Motor neuron (in vitro differentiated cells): Measurements from ENCODE around the gene TECR. TPM values are rescaled to one million over a fixed set of nuclear protein-coding genes. Genes with fewer than 3 reads are reported as not detected.
"Not testable (repeated sequence)": the region's sequence is repeated elsewhere in the genome, so short reads cannot be mapped to it uniquely, and the experiment has no call there.

ENCODE experiments used
- ATAC-seq, 8 experiments: fragments of 200-7000 bp; cut with Tn5 transposase; replicated peaks in 6 of 8; 2 replicates each; pipeline ENCODE4 v1.8.0; 2021; ENCODE audit warnings: mild to moderate bottlenecking in 8 of 8, moderate library complexity in 8 of 8
- H3K27ac ChIP-seq, 2 donors: fragments of 250-450 bp; sonication (Bioruptor Pico); 2 replicates each; pipeline ENCODE4 v1.9.0; 2021; ENCODE audit warnings: antibody characterized with exemption in 2 of 2, mild to moderate bottlenecking in 2 of 2, moderate library complexity in 1 of 2
- H3K4me1 ChIP-seq, 2 donors: fragments of 250-450 bp; sonication (Bioruptor Pico); replicated peaks in 1 of 2; 2 replicates each; pipeline ENCODE4 v1.6.1; 2021; ENCODE audit warnings: antibody characterized with exemption in 2 of 2, mild to moderate bottlenecking in 2 of 2, moderate library complexity in 1 of 2
- H3K4me3 ChIP-seq, 5 donors: fragments of 250-450 bp; sonication (Bioruptor Pico); 2 replicates each; pipeline ENCODE4 v1.9.0; 2021; ENCODE audit warnings: antibody characterized with exemption in 5 of 5, mild to moderate bottlenecking in 5 of 5, moderate library complexity in 4 of 5
- WGBS, 10 experiments: fragments of 450-650 bp; shearing (Covaris generic); methylation state at CpG; one replicate each; pipeline ENCODE4 v1.0.0; 2022; 5-methylcytosine and 5-hydroxymethylcytosine counted together
- in situ Hi-C, 9 experiments: fragments of 400-800 bp; cut with MboI; loops; one replicate each; pipeline ENCODE4 v1.15.0; 2021; ENCODE audit warnings: low sequenced_read_pairs in 9 of 9, low pct_unique_long_range_greater_than_20kb in 2 of 9; ENCODE audit not compliant: unreplicated experiment in 9 of 9
- total RNA-seq, 8 experiments: library from RNA; unstranded; fragments of 300-600 nt; gene quantifications; 2 replicates each; pipeline versions ENCODE4 v1.2.3 to v1.2.4, GENCODE V29; 2022

The TECR gene
- total RNA-seq, 8 experiments from 2014 or later, result 67.6 to 145 (median 97.3) TPM

DNA sequence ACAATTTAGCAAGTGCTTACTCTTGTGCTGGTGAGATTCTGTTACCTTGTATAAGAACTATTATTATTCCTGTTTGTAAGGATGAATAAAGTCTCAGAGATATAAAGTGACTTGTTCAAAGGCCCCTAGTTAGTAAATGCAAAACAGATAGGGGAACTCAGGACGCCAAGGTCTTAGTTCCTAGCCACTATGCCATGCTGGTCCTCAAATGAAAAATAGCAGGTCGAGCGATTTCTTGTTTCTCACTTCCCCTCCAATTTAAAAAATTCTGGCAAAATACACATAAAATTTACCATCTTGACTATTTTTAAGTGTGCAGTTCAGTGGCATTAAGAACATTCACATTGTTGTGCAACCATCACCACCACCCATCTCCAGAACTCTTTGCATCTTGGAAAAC lies 1.1 kb downstream of the TECR start:
- H3K27ac ChIP-seq, result no peak overlapping the region
- in situ Hi-C loops, result no loop called here
- ATAC-seq, result no peak
- WGBS, 10 experiments, result 0 to 100% (median 62%) methylated on average over 1 to 3 of the region's 3 CpGs; no CpG with 5 or more reads in 1 of the 10 experiments
- H3K4me3 ChIP-seq, result peak overlapping the region; percentile 57 to 87 (median 74)
- peaks cover 4 to 7% of the 10 kb centered on the region in 2 donors for H3K4me1 ChIP-seq

DNA sequence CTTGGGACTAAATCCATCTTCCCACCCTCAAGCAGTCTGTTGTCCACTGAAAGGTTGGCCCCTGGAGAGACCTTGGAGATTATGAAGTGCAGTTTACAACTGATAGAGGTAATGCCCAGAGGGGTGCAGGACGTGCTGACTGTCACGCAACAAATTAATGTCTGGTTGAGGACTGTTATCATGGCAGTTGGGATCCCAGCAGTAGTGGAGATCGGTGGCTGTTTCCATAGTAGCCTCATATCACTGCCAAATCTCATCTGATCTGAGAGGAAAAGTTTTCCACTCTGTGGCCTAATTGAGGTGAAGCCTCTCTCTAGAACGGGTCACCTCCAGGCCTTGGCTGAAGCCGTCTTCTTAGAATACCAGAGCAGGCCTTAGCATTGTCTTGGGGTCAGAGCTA lies 4.1 kb downstream of the TECR start:
- in situ Hi-C loops, result no loop called here
- H3K4me3 ChIP-seq, result no peak overlapping the region
- ATAC-seq, result no peak
- 81 to 100% (median 89%) methylated on average over 1 to 5 of the region's 5 CpGs; no CpG with 5 or more reads in 2 of the 10 experiments for WGBS, 10 experiments
- no peak overlapping the region for H3K27ac ChIP-seq
- H3K4me1 ChIP-seq, result peaks cover 14 to 16% of the 10 kb centered on the region in 2 donors

DNA sequence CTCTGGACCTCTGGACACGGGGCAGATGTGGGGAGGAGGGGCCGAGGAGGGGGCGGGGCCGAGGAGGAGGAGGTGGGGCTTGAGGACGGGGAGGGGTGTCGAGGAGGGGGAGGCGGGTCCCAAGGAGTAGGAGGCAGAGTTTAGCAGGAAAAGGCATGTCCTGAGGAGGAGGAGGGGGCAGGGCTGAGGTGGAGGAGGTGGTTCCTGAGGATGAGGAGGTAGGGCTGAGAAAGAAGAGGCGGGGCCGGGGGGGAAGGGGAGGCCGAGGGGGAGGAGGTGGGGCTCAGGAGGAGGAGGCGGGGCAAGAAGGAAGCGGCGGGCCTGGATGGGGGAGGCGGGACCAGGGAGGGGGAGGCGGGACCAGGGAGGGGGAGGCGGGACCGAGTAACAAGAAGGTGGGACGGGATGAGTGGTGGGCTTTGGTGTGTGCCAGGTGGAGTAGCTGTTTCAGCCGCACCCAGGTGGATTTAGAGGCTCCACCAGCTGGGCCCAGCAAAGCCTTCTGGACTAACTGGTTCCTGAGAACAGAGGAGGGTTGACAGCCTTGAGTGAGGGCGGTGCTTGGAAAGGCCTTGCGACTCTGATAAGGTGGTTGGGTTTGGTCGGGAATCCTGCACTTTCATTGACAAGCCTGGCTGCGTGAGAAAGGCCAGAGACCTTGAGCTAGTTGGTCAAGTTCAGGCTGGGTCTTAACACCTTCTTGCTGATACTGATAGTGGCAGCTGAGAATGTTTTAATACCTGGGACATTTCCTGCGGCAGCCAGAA lies 7.7 kb downstream of the TECR start:
- Histone ChIP-seq H3K4me3 (peak overlapping the region in 1 of 5 donors; percentile 20), H3K27ac (no peak overlapping the region), H3K4me1 (peaks cover 7 to 12% of the 10 kb centered on the region in 2 donors)
- peak; percentile 42 to 95 (median 72) for ATAC-seq
- 0 to 100% (median 75%) methylated on average over 1 to 4 of the region's 24 CpGs; no CpG with 5 or more reads in 4 of the 10 experiments for WGBS, 10 experiments
- in situ Hi-C loops, result no loop called here

DNA sequence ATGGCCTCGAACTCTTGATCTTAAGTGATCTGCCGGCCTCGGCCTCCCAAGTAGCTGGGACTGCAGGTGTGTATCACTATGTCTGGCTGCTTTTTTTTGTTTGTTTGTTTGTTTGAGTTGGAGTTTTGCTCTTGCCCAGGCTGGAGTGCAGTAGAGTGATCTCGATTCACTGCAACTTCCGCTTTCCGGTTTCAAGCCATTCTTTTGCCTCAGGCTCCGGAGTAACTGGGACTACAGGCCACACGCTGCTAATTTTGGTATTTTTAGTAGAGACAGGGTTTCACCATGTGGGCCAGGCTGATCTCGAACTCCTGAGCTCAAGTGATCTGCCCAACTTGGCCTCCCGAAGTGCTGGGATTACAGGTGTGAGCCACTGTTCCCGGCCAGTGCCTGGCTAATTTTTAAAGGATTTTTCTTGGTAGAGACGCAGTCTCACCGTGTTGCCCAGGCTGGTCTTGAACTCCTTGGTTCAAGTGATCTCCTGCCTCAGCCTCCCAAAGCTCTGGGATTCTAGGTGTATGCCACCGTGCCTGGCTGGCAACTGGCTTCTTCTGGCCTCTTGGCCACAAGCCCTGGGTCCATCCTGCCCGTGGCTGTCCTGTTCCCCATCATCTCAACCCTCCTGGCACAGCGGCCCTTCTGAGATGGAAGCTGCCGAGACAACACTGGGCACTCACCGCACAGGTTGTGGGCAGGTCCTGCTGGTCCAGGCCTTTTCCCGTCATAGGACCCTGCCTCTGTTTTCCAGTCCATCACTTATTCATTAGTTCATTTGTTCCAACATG lies 11.5 kb downstream of the TECR start:
- WGBS, 10 experiments, result 92 to 100% (median 96%) methylated on average over 1 to 14 of the region's 19 CpGs; no CpG with 5 or more reads in 1 of the 10 experiments
- in situ Hi-C loops, result no loop called here
- Histone ChIP-seq H3K4me1 (peaks cover 7 to 12% of the 10 kb centered on the region in 2 donors), H3K27ac (no peak overlapping the region), H3K4me3 (no peak overlapping the region)
- ATAC-seq, result no peak

DNA sequence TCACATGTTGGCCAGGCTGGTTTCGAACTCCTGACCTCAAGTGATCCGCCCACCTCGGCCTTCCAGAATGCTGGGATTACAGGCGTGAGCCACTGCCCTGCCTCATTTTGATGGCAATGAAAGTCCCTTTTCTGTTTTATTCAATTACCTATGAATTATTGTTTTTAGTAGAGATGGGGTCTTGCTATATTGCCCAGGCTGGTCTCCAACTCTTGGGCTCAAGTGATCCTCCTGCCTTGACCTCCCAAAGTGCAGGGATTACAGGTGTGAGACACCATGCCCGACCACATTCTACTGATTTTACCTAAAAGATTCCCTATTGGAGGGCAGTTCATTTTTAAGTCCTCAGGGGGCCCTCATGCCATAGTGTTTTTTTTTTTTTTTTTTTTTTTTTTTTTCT lies 12.6 kb downstream of the TECR start:
- H3K4me3 ChIP-seq, ATAC-seq, H3K4me1 ChIP-seq, in situ Hi-C loops, H3K27ac ChIP-seq: not testable (repeated sequence)
- WGBS, 10 experiments, result 17 to 84% (median 79%) methylated on average over 1 to 5 of the region's 5 CpGs; no CpG with 5 or more reads in 2 of the 10 experiments

DNA sequence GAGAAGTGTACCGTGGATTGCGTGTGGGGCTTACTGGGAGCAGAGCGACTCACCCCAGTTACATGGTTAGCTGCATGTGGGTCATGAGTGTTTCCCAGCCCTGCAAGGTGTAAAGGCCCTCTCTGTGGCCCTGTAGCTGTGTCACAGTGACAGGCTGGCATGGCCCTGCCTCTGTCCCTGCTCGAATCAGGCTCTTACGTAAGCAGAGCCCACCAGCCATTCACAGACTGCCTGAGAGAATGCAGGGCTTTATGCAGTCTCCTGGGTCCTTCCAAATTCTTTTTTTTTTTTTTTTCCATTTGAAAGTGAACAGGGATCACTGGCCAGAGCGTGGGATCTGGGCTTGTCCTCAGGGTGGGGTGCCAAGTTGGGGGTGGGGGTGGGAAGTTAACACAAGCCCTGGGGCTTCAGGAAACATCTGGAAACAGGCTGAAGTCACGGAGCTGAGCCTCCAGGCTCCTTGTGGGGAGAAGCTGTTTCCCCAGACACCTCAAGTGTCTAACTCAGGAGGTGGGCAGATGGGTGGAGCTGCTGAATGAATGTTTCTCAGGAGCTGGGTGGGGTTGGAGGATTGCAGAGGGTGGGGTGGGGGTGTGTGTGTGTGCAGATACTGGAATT lies 13.4 kb downstream of the TECR start:
- H3K4me1 ChIP-seq, result peaks cover 0 to 2% of the 10 kb centered on the region in 2 donors
- H3K4me3 ChIP-seq, result no peak overlapping the region
- 17 to 82% (median 38%) methylated on average over 1 to 5 of the region's 7 CpGs; no CpG with 5 or more reads in 5 of the 10 experiments for WGBS, 10 experiments
- in situ Hi-C loops, result no loop called here
- H3K27ac ChIP-seq, result no peak overlapping the region
- peak in 5 of 8 experiments; percentile 35 to 93 (median 88) for ATAC-seq

DNA sequence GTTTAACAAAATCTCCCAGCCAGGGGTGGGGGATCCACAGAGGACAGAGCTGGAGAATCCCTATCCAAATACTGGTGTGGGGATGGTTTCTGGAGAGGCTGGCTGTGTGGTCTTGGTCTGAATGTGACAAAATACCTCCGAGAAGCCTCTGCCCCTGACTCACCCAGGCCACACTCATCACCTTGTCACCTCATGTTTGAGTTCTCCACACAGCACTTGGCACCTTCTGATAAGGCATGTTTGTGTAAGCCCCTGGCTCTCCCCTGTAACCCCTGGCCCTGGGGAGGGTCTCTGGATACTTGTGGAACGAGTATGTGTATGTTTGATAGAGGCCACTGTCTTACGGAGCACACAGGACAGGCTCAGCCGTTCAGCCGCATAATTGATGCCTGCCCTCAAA lies 14.7 kb downstream of the TECR start:
- no peaks in the 10 kb centered on the region for H3K4me1 ChIP-seq
- no peak for ATAC-seq
- 84 to 100% (median 98%) methylated on average over 1 to 5 of the region's 5 CpGs; no CpG with 5 or more reads in 6 of the 10 experiments for WGBS, 10 experiments
- peak overlapping the region in 1 of 2 donors; percentile 30 for H3K27ac ChIP-seq
- no peak overlapping the region for H3K4me3 ChIP-seq
- in situ Hi-C loops, result no loop called here

DNA sequence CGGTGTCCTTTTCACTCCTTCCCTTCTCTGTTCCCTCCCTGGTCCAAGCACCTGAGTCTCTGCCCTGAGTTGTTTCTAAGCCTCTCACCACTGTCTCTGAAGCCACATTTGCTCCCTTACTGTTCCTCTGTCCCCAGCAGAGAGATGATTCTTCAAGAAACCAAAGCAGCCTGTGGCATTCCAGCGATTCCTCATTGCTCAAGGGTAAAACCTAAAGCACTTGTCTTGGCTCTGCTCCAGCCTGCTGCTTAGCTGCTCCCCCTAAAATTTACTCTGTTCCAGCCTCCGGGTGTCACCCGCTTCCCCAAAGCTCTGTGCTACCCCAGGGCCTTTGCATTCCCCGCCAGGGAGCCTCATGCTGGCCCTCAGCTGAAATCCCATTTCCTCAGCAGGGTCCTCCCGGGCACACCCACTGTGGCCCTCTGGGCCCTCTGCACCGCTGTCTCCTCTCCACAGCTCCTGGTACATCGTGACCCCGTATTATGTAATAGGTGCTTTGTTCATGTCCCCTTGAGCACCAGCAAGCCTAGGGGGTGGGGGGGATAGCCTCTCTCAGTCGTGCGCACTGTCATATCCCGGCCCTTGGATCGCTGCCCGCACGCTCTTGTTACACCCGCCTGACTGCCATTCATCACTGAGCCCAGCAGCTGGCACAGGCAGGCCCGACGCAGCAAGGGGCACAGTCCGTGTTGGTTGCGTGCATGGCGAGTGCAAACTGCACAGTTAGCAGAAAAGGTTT lies 15.8 kb downstream of the TECR start:
- Histone ChIP-seq H3K4me1 (no peaks in the 10 kb centered on the region), H3K27ac (no peak overlapping the region), H3K4me3 (no peak overlapping the region)
- whole genome bisulfite sequencing, 10 experiments, result 50 to 100% (median 90%) methylated on average over 1 to 16 of the region's 21 CpGs; no CpG with 5 or more reads in 3 of the 10 experiments
- ATAC-seq, result peak in 3 of 8 experiments; percentile 14 to 67 (median 32)
- in situ Hi-C loops, result no loop called here

DNA sequence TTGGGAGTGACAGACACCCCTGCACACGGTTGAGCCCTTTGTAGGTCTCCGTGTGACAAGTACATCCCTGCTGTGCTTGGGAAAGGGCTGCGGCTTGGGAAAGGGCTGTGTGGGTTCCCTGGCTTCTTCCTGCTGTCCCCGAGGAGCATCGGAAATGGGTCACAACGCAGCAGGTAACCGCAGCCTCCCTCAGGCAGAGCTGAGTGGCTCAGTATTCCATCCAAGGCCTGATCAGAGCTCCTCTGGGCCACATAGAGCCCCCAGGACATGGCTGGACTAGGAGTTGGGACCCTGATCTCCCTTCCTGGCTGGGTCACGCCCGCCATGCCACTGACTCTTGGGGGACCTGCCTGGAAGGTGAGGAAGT lies 16.3 kb downstream of the TECR start:
- WGBS, 10 experiments, result 40 to 100% (median 78%) methylated on average over 1 to 4 of the region's 9 CpGs; no CpG with 5 or more reads in 4 of the 10 experiments
- no peak overlapping the region for H3K27ac ChIP-seq
- no peaks in the 10 kb centered on the region for H3K4me1 ChIP-seq
- ATAC-seq, result no peak
- in situ Hi-C loops, result no loop called here
- H3K4me3 ChIP-seq, result no peak overlapping the region

DNA sequence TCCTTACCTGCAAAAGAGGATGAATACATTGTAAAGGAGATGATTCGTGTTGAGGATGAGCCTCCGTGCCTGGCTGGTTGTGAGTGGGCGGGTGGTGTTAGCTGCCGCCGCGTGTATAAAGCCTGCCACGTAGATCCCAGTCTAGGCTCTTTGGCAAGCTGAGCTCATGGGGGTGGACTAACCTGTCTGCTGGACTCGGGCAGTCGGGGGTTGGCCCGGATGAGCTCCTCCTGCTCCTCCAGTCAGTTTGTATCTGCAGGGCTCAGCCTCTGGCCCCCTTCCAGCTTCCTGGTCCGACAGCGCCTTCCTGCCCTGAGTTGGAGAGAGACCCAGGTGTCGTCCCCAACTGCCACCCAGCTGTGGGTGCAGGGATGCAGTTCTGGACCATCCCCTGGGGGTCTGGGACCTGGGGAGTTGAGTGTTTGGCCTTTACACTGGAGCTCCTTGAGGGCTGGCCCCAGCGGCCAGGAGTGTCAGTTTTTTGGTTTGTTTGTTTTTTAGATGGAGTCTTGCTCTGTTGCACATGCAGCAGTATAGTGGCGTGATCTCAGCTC lies 20.9 kb downstream of the TECR start:
- WGBS, 10 experiments, result 60 to 93% (median 69%) methylated on average over 1 to 7 of the region's 15 CpGs; no CpG with 5 or more reads in 5 of the 10 experiments
- Histone ChIP-seq H3K4me3 (no peak overlapping the region), H3K4me1 (peaks cover 6 to 9% of the 10 kb centered on the region in 2 donors), H3K27ac (no peak overlapping the region)
- no peak for ATAC-seq
- in situ Hi-C loops, result no loop called here

DNA sequence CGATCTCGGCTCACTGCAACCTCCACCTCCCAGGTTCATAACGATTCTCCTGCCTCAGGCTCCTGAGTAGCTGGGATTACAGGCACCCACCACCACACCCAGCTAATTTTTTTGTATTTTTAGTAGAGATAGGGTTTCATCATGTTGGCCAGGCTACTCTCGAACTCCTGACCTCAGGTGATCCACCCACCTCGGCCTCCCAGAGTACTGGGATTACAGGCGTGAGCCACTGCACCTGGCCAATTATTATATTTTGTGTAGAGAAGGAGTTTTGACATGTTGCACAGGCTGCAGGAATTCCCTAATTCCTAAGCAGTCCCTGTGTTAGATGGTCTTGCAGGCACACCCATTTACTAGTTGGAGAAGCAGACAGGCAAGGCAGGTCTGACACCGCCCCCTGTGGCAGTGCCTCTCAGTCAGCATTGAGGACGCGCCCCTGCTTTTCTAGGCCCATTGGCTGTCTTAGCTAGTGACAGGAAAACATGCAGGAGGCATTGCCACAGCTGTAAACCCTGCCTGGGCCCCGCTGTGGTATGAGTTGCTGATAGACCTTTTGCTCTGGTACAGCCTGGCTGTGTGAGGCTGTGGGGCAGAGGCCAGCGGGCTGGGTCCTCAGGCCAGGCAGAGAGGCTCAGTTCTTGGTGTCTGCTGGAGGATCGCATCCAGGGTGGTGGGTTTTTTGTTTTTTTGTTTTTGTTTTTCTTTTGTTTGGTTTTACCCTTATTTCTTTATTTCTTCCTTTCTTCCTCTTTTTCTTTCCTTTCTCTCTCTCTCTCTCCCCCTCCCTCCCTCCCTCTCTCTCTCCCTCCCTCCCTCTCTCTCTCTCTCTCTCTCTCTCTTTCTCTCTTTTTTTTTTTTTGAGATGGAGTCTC lies 22.0 kb downstream of the TECR start:
- ATAC-seq, result peak; percentile 90 to 97 (median 93)
- H3K4me3 ChIP-seq, in situ Hi-C loops, H3K4me1 ChIP-seq: not testable (repeated sequence)
- WGBS, 10 experiments, result 37 to 92% (median 84%) methylated on average over 2 to 7 of the region's 12 CpGs; no CpG with 5 or more reads in 4 of the 10 experiments
- H3K27ac ChIP-seq, result peak overlapping the region in 1 of 2 donors; percentile 21
